Measurements from ENCODE around the gene TTK. TPM values are rescaled to one million over a fixed set of nuclear protein-coding genes. Genes with fewer than 3 reads are reported as not detected.

Gene TTK
- total and polyA plus RNA-seq, 4 donors = under 0.01 to 21.1 (median 0.53) TPM

- DNase-seq (ENCODE audit: low spot score) = no peak
- 94% methylated on average over 3 of the region's 3 CpGs for WGBS
- Histone ChIP-seq H3K9me3 (ENCODE audit: control insufficient read depth in 4 of 4, low read length in 3 of 4) (no peaks in the 10 kb centered on the region), H3K36me3 (ENCODE audit: control insufficient read depth in 4 of 4, insufficient read depth in 3 of 4, low read depth in 1 of 4, low read length in 3 of 4) (no peaks in the 10 kb centered on the region), H3K27me3 (ENCODE audit: control insufficient read depth in 4 of 4, insufficient read depth in 4 of 4, low read length in 3 of 4) (no peaks in the 10 kb centered on the region), H3K4me1 (ENCODE audit: control insufficient read depth in 4 of 4, insufficient read depth in 4 of 4, low read length in 3 of 4) (no peaks in the 10 kb centered on the region), H3K4me3 (ENCODE audit: low read depth in 1 of 3, low read length in 3 of 3) (no peak overlapping the region), H3K27ac (ENCODE audit: low read depth in 1 of 2, low read length in 2 of 2) (no peak overlapping the region), H3K9ac (ENCODE audit: low read depth in 1 of 2, low read length in 2 of 2) (no peak overlapping the region)
- TF ChIP-seq HNF4A (conservative IDR thresholded peaks at IDR 0.05) (no peak), GABPA (IDR thresholded peaks at IDR 0.05 in 1 of 2, conservative IDR thresholded peaks at IDR 0.05 in 1 of 2) (no peak), REST (IDR thresholded peaks at IDR 0.05) (no peak), NR2F2 (IDR thresholded peaks at IDR 0.05) (no peak), MAX (IDR thresholded peaks at IDR 0.05) (no peak), SP1 (IDR thresholded peaks at IDR 0.05) (no peak), ZBTB33 (IDR thresholded peaks at IDR 0.05) (no peak), RAD21 (IDR thresholded peaks at IDR 0.05) (no peak), EGR1 (IDR thresholded peaks at IDR 0.05; ENCODE audit: low read depth in 2 of 2) (no peak), ATF3 (IDR thresholded peaks at IDR 0.05) (no peak), RXRA (IDR thresholded peaks at IDR 0.05) (no peak), FOXA2 (IDR thresholded peaks at IDR 0.05) (no peak), JUND (IDR thresholded peaks at IDR 0.05) (no peak), FOXA1 (IDR thresholded peaks at IDR 0.05) (no peak), TAF1 (conservative IDR thresholded peaks at IDR 0.05) (no peak)
Observed at GRCh38 chr6:80021591-80021990, 17.1 kb downstream of the TTK start.

GRCh38 chr6:80022803-80023202 is 18.4 kb downstream of the TTK start:
- Histone ChIP-seq H3K27me3 (ENCODE audit: control insufficient read depth in 4 of 4, insufficient read depth in 4 of 4, low read length in 3 of 4) (no peaks in the 10 kb centered on the region), H3K9ac (ENCODE audit: low read depth in 1 of 2, low read length in 2 of 2) (no peak overlapping the region), H3K36me3 (ENCODE audit: control insufficient read depth in 4 of 4, insufficient read depth in 3 of 4, low read depth in 1 of 4, low read length in 3 of 4) (no peaks in the 10 kb centered on the region), H3K4me1 (ENCODE audit: control insufficient read depth in 4 of 4, insufficient read depth in 4 of 4, low read length in 3 of 4) (no peaks in the 10 kb centered on the region), H3K9me3 (ENCODE audit: control insufficient read depth in 4 of 4, low read length in 3 of 4) (no peaks in the 10 kb centered on the region), H3K4me3 (ENCODE audit: low read depth in 1 of 3, low read length in 3 of 3) (no peak overlapping the region), H3K27ac (ENCODE audit: low read depth in 1 of 2, low read length in 2 of 2) (no peak overlapping the region)
- no peak for TF ChIP-seq FOXA1 (IDR thresholded peaks at IDR 0.05)
- no peak for TF ChIP-seq SP1 (IDR thresholded peaks at IDR 0.05)
- no peak for TF ChIP-seq GABPA (IDR thresholded peaks at IDR 0.05 in 1 of 2, conservative IDR thresholded peaks at IDR 0.05 in 1 of 2)
- TF ChIP-seq HNF4G (IDR thresholded peaks at IDR 0.05) = no peak
- TF ChIP-seq HNF4A (conservative IDR thresholded peaks at IDR 0.05) = no peak
- no peak for TF ChIP-seq ZBTB33 (IDR thresholded peaks at IDR 0.05)
- no peak for TF ChIP-seq JUND (IDR thresholded peaks at IDR 0.05)
- no peak for TF ChIP-seq ATF3 (IDR thresholded peaks at IDR 0.05)
- TF ChIP-seq NR2F2 (IDR thresholded peaks at IDR 0.05) = no peak
- TF ChIP-seq EGR1 (IDR thresholded peaks at IDR 0.05; ENCODE audit: low read depth in 2 of 2) = no peak
- no peak for TF ChIP-seq CTCF (IDR thresholded peaks at IDR 0.05; ENCODE audit: low read depth, low read length, missing input control)
- TF ChIP-seq MAX (IDR thresholded peaks at IDR 0.05) = no peak
- no peak for TF ChIP-seq RAD21 (IDR thresholded peaks at IDR 0.05)
- WGBS = 84% methylated on average over 4 of the region's 4 CpGs
- no peak for DNase-seq (ENCODE audit: low spot score)

Measured in liver (tissue), 9 donors.